NCI-H2029 (cell line): ENCODE data around the gene CHAC1.
"Not testable (repeated sequence)": the region's sequence is repeated elsewhere in the genome, so short reads cannot be mapped to it uniquely, and the experiment has no call there.

Experiments used
- DNase-seq: peaks from one replicate; lab custom pipeline; 2025; lab: John Stamatoyannopoulos, UW

Gene CHAC1

GRCh38 chr15:40957041-40957555 is 3.8 kb downstream of the CHAC1 start:
- DNase-seq, result no peak

DNA sequence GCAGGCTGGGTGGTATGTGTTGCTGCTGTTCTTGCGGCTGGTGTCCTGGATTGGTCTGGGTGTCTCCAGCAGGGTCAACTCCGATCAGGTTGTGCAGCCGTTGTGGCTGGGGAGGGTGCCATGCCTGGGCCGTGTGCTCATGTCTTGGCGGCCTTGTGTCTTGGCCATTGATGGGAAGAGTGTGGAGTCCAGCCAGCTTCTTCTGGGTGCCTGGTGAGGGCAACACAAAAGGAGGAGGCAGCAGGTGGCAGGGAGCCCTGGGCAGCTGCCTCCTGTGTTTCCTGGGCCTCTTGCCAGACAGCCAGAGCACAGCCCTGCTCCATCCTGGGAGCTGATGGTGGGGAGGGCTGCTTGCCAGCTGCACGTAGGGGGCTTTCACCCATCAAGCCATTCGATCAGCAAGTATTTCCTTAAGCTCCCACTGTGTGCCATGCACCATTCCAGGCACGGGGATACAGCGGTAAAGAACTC is 4.3 kb downstream of the CHAC1 start:
- DNase-seq, result peak; percentile 84

DNA sequence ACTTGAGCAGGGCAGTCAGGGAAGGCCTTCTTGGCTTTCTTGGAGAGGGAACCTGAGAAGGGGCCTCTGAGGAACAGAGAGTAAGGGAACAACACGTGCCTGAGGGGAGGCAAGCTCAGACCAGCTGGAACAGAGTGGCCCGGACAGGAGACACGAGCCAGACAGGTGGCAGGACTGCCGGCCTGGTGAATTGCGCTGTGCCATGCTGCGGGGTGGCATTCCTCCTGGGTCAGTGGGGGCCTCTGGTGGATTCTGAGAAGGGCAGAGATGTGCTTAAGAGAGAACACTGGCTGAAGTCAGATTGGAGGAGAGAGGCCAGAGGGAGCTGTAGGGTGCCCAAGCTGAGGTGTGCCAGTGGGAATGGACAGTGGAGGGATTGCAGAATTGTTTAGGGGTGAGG is 4.9 kb downstream of the CHAC1 start:
- DNase-seq, result no peak

DNA sequence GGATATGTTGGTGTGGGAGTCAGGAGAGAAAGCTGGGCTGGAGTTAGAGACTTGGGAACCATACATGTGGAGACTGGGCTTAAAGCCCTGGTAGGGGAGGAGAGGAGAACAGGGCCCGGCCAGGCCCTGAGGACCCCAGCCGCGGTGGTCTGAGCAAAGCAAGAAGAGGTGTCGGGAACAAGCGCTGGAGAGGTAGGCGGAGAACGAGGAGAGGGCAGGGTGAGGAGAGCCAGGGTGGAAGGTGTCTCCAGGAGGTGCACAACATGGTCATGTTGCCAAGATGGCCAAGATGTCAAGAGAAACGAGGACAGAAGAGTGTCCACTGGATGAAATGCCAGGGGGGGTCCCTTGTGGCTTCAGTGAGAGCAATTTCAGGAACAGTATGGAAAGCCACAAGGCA is 5.5 kb downstream of the CHAC1 start:
- no peak for DNase-seq

DNA sequence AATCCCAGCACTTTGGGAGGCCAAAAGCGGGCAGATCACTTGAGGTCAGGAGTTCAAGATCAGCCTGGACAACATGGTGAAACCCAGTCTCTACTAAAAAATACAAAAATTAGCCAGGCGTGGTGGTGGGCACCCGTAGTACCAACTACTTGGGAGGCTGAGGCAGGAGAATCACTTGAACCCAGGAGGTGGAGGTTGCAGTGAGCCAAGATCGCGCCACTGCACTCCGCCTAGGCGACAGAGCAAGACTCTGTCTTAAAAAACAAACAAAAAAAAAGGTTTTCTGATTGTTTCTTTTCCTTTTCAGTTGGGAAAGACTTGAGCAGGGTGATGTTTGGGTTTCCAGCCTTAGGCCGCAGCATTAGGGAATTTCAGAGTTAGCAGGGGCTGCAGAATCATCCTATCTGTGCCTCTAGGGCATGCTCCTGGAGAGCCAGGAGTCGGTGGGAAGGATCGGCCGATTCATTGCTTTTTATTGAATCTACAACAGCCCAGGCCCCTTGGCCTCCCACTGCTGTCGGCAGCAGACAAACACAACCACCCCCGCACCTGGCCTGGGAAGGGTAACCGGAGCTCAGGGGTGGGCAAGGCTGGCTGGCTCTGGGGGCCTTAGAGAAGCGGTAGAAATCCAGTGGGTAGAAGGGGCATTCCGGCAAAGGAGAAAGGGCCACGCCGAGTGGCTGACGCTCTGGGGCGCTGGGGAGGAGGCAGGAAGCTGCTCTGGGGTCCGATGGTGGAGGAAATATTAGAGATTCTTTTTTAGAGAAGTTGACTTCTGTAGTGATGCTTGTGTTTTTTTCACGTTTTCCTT is 6.3 kb downstream of the CHAC1 start:
- no peak for DNase-seq

GRCh38 chr15:40960151-40960885 is 7.0 kb downstream of the CHAC1 start:
- DNase-seq, result no peak

GRCh38 chr15:40960925-40961324 is 7.7 kb downstream of the CHAC1 start:
- DNase-seq, result no peak

DNA sequence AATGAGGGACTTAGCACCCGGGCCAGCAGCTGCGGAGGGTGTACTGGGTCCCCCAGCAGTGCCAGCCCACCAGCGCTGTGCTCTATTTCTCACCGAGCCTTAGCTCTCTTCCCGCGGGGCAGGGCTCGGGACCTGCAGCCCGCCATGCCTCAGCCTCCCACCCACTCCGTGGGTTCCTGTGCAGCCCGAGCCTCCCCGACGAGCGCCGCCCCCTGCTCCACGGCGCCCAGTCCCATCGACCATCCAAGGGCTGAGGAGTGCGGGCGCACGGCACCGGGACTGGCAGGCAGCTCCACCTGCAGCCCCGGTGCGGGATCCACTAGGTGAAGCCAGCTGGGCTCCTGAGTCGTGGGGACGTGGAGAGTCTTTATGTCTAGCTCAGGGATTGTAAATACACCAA is 8.5 kb downstream of the CHAC1 start:
- not testable (repeated sequence) for DNase-seq

- not testable (repeated sequence) for DNase-seq
Measured at GRCh38 chr15:40962317-40962716, 9.0 kb downstream of the CHAC1 start.

- no peak for DNase-seq
Measured at GRCh38 chr15:40963201-40963600, 9.9 kb downstream of the CHAC1 start.

GRCh38 chr15:40964006-40964405 is 10.7 kb downstream of the CHAC1 start:
- DNase-seq, result no peak

- DNase-seq, result no peak
Measured at GRCh38 chr15:40964634-40965033, 11.4 kb downstream of the CHAC1 start.

DNA sequence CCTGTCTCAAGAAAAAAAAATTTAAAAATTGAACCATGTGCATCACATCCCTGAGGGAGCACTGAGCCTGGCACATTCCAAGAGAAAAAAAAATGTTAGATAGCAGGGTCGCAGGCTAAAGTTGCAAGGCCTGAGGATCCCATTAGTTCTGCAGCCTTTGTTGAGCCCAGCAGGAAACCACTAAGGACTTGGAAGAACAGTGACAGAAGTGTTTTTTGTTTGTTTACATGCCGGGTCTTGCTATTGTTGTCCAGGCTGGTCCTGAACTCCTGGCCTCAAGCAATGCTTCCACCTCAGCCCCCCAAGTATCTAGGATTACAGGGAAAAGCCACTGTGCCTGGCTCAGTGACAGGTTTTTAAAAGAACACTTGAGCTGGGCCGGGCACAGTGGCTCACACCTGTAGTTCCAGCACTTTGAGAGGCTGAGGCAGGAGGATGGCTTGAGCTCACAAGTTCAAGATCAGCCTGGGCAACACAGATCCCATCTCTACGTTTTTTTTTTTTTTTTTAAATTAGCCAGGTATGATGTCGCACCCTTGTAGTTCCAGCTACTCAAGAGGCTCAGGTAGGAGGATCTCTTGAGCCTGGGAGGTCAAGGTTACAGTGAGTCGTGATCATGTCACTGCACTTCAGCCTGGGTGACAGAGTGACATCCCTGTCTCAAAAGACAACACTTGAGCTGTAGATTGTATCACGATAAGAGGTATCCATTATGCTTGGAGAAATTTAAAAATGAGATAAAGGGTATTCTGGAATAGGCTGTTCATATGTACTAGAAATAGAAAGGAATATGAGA is 15.2 kb downstream of the CHAC1 start:
- no peak for DNase-seq

DNA sequence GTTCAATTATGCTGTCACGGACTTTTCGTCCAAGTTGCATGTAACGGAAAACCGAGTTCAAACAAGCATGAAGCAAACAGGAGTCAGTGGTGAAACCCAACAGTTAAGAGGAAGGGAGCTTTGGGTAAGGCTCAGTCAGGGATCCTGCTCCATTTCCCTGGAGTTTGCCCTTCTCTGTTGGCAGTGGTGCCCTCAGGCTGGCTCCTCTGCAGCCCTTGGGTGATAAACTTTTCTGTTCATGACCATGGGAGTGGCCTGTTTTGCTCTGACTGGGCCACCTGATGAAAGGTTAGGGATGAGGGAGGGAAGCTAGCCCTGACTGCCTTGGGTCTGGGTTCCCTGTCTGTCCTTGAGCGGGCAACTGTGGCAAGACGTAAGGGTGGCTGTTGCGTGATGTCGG is 16.1 kb downstream of the CHAC1 start:
- no peak for DNase-seq

GRCh38 chr15:40974879-40975278 is 21.6 kb downstream of the CHAC1 start:
- no peak for DNase-seq

DNA sequence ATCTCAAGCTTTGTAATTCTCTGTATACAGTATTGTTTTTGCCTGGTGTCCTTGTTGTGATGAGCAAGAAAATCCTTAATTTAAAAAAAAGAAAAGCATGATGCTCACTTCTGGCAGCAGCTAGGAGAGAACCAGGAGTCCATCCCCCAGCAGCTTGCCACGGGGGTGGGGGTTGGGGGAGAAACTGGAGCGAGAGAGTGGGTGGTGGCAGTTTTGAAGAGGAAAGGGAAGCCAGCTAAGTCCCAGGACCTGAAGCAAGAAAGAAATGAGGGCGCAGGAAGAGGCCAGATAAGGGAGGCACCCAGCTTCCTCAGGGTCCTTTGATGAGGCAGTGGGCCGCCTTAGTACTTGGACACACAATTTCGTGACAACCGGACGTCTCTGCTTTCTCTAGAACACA is 23.5 kb downstream of the CHAC1 start:
- DNase-seq, result no peak

DNA sequence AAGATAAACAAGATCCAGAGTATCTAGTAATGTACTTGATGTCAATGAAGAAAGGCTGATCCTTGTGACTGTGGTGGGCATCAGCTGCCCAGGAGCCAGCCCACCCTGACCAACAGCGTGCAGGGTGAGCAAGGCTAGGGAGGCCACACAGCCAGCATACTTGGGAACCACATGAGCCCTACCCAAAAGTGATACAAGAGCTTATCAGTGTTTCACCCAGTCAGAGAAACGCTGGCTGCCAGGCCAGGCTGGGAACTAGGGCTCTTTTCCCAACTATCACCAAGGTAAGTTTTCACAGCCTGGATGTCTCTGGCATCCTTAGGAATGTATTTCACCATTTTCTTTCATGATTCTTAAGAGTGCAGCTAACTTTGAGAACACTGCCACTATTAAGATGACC is 24.9 kb downstream of the CHAC1 start:
- DNase-seq, result no peak

GRCh38 chr15:40978562-40978961 is 25.3 kb downstream of the CHAC1 start:
- no peak for DNase-seq

DNA sequence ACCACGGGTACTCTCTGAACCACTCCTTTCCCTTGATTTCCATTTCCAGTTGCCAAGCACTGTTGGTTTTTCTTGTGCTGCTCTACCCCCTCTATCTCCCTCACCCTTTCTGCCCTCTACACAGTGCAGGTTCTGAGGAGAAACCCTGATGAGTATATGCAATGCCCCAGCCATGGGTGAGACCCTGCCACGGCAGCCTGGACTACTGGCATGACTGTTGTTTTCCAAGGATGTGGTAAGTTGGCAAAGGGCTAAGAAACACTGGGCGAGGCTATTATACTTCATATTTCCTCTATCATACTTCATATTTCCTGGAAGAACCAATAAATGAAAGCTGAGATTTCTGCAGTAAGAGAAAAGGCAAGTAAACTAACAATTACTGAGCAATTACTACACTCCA is 27.9 kb downstream of the CHAC1 start:
- no peak for DNase-seq

DNA sequence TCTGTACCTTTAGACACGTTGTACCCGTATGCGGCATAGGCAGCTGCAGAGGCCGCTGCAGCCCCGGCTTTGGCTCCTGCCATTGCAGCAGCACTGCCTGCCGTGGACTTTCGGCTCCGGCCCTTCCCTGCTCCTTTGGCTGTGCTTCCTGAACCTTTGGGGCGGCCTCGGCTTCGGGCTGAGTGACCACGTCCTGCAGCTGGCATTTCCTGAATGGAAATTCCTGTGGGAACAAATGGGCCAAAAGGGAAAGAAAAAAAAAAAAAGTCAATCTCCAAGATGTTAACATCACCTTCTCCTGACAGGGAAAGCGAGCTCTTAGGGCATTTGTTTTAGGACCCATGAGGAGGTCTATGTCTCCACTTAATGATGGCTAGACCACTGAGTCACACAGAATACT is 29.6 kb downstream of the CHAC1 start:
- no peak for DNase-seq

DNA sequence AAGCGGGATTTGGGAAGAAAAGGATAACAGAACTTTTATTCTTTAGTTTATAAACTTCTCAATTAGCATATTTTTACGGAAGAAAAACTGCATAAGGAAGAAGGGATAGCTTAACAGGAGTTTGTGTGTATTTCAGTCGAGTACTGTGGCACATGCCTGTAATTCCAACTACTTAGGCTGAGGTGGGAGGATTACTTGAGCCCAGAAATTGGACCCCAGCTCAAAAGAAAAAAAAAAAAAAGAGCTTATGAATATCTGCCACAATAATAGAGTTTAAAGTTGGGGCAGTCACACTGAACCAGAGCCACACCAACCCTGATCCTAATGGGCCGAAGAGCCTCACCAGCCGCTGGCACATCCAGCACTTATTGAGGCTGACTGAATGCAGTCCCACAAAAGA is 31.1 kb downstream of the CHAC1 start:
- DNase-seq, result no peak

DNA sequence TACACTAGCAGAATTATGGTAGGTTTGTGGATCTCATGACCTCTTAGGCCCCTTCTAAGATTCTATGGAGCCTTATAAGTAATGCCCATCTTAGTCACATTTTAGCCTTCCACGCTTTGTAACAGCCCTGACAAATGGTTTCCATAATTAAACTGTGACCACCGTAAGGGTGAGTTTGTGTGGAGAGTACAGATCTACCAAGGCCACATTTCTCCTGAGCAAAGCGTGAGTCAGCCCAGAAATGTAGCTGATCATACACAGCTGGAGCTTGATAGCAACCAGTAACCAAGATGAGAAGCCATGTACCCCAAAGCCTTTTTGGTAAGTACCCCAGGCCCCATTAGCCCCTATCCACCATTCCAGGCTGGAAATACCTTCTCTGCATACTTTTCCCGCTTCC is 31.7 kb downstream of the CHAC1 start:
- DNase-seq, result no peak
